Keratinocyte (primary cell): Measurements from ENCODE around the gene CDK14. TPM values are rescaled to one million over a fixed set of nuclear protein-coding genes. Genes with fewer than 3 reads are reported as not detected.

Source experiments
- DNase-seq: peaks from one replicate; pipeline ENCODE4 v3.0.0-alpha.2; 2011; ENCODE audit warnings: low read depth, missing footprints, low spot score
- FAIRE-seq: peaks from 2 replicates; lab custom pipeline; 2011; peaks lifted over from hg19 to GRCh38; lab: Jason Lieb, UNC
- H2AFZ ChIP-seq: 2 replicates; pipeline ENCODE4 v1.6.0; 2012; ENCODE audit warnings: low read length, control low read depth, inconsistent platforms; ENCODE audit not compliant: control insufficient read depth
- H3K27ac ChIP-seq: 2 replicates; pipeline ENCODE4 v1.5.1; 2011; ENCODE audit warnings: low read length; ENCODE audit not compliant: control insufficient read depth, insufficient read depth
- H3K27me3 ChIP-seq: 3 replicates; pipeline ENCODE4 v1.6.0; 2011; ENCODE audit warnings: low read length; ENCODE audit not compliant: control insufficient read depth, insufficient read depth; ENCODE audit errors: extremely low read depth
- H3K36me3 ChIP-seq, 2 experiments: 2 replicates in 1 of 2; 3 replicates in 1 of 2; pipeline ENCODE4 v1.5.1; 2011; ENCODE audit warnings: low read length in 2 of 2, mild to moderate bottlenecking in 1 of 2; ENCODE audit not compliant: control insufficient read depth in 2 of 2, insufficient read depth in 2 of 2; ENCODE audit errors: extremely low read depth in 1 of 2
- H3K4me1 ChIP-seq: 3 replicates; pipeline ENCODE4 v1.5.1; 2011; ENCODE audit warnings: low read length; ENCODE audit not compliant: control insufficient read depth, insufficient read depth; ENCODE audit errors: extremely low read depth
- H3K4me2 ChIP-seq: 3 replicates; pipeline ENCODE4 v1.6.0; 2011; ENCODE audit warnings: low read depth, low read length; ENCODE audit not compliant: control insufficient read depth, insufficient read depth; ENCODE audit errors: extremely low read depth
- H3K4me3 ChIP-seq, 3 experiments: fragments of 200-600 bp in 1 of 3; sonication (generic) in 1 of 3; 2 replicates in 2 of 3; 3 replicates in 1 of 3; pipeline ENCODE4 v1.5.1; 2011 to 2016; ENCODE audit warnings: low read length in 3 of 3, mild to moderate bottlenecking in 3 of 3, control low read depth in 2 of 3, inconsistent platforms in 1 of 3, low read depth in 1 of 3, mixed read lengths in 1 of 3, mixed run types in 1 of 3, moderate library complexity in 1 of 3; ENCODE audit not compliant: control insufficient read depth in 2 of 3, insufficient read depth in 2 of 3; ENCODE audit errors: extremely low read depth in 1 of 3
- H3K79me2 ChIP-seq: 2 replicates; pipeline ENCODE4 v1.6.0; 2012; ENCODE audit warnings: low read length; ENCODE audit not compliant: control insufficient read depth, insufficient read depth
- H3K9ac ChIP-seq: 3 replicates; pipeline ENCODE4 v1.6.0; 2011; ENCODE audit warnings: low read length; ENCODE audit not compliant: control insufficient read depth, insufficient read depth; ENCODE audit errors: extremely low read depth
- H3K9me1 ChIP-seq: 3 replicates; pipeline ENCODE4 v1.6.0; 2011; ENCODE audit warnings: low read length; ENCODE audit not compliant: control insufficient read depth, insufficient read depth; ENCODE audit errors: extremely low read depth
- H3K9me3 ChIP-seq: 2 replicates; pipeline ENCODE4 v1.5.1; 2012; ENCODE audit warnings: low read depth, low read length; ENCODE audit not compliant: control insufficient read depth
- H4K20me1 ChIP-seq: 3 replicates; pipeline ENCODE4 v1.6.0; 2011; ENCODE audit warnings: low read length; ENCODE audit not compliant: control insufficient read depth, insufficient read depth; ENCODE audit errors: extremely low read depth
- CTCF ChIP-seq, 3 experiments: IDR thresholded peaks in 1 of 3; conservative IDR thresholded peaks in 1 of 3; optimal IDR thresholded peaks in 1 of 3; 2 replicates in 2 of 3; 3 replicates in 1 of 3; pipeline versions ENCODE3 to v1.5.1; 2011; ENCODE audit warnings: low read length in 3 of 3, mild to moderate bottlenecking in 3 of 3, moderate library complexity in 2 of 3, control low read depth in 1 of 3, inconsistent platforms in 1 of 3; ENCODE audit not compliant: insufficient read depth in 2 of 3; ENCODE audit errors: extremely low read depth in 1 of 3
- EZH2 ChIP-seq: IDR thresholded peaks from one replicate; pipeline ENCODE4 v1.6.1; 2012; ENCODE audit warnings: inconsistent platforms, mild to moderate bottlenecking, low read length, moderate library complexity
- dilution Hi-C: fragments of 300-500 bp; cut with MboI; formaldehyde crosslinking; loops from one replicate; pipeline ENCODE4 v1.7.0; 2020; ENCODE audit warnings: low sequenced_read_pairs; ENCODE audit not compliant: extremely low pct_ligation_motif_present
- polyA plus RNA-seq, 5 experiments: library from polyadenylated mRNA; depleted of rRNA in 3 of 5; stranded (reverse) in 3 of 5; stranded (forward) in 1 of 5; unstranded in 1 of 5; fragments of >200 nt; gene quantifications; 1 replicate in 1 of 5; 2 replicates in 3 of 5; 3 replicates in 1 of 5; pipeline versions ENCODE4 v1.2.1 to v1.2.3, GENCODE V29; 2011 to 2012; ENCODE audit warnings: missing spikeins in 2 of 5, low read depth in 1 of 5, low replicate concordance in 1 of 5

CDK14 gene
- polyA plus RNA-seq, 1 donor (not counting 4 experiments of a cell fraction or from before 2014, with no cell fraction given), result 4.0 TPM

- dilution Hi-C loops, result no loop called here
- Histone ChIP-seq H3K4me2 (no peak overlapping the region), H3K4me3 (no peak overlapping the region), H3K27ac (no peak overlapping the region), H2AFZ (no peak overlapping the region), H3K27me3 (no peaks in the 10 kb centered on the region), H3K9me1 (no peaks in the 10 kb centered on the region), H3K79me2 (no peaks in the 10 kb centered on the region), H3K9me3 (no peaks in the 10 kb centered on the region), H4K20me1 (no peaks in the 10 kb centered on the region), H3K9ac (no peak overlapping the region), H3K36me3 (no peaks in the 10 kb centered on the region), H3K4me1 (no peaks in the 10 kb centered on the region)
- no peak for TF ChIP-seq CTCF (optimal IDR thresholded peaks at IDR 0.05 in 1 of 3, IDR thresholded peaks at IDR 0.05 in 1 of 3, conservative IDR thresholded peaks at IDR 0.05 in 1 of 3; ENCODE audit: extremely low read depth in 1 of 3, insufficient read depth in 2 of 3, low read length in 3 of 3)
- TF ChIP-seq EZH2, result no peak
- DNase-seq (no peak), FAIRE-seq (no peak)
Measured at GRCh38 chr7:91039033-91039432, 442.9 kb downstream of the CDK14 start.

GRCh38 chr7:91041141-91041540 lies 445.0 kb downstream of the CDK14 start:
- Histone ChIP-seq H3K4me2 (no peak overlapping the region), H4K20me1 (no peaks in the 10 kb centered on the region), H3K9me1 (no peaks in the 10 kb centered on the region), H3K9ac (no peak overlapping the region), H3K27me3 (no peaks in the 10 kb centered on the region), H3K27ac (no peak overlapping the region), H3K79me2 (no peaks in the 10 kb centered on the region), H3K9me3 (no peaks in the 10 kb centered on the region), H3K4me3 (no peak overlapping the region), H3K36me3 (no peaks in the 10 kb centered on the region), H3K4me1 (no peaks in the 10 kb centered on the region), H2AFZ (no peak overlapping the region)
- TF ChIP-seq CTCF (optimal IDR thresholded peaks at IDR 0.05 in 1 of 3, IDR thresholded peaks at IDR 0.05 in 1 of 3, conservative IDR thresholded peaks at IDR 0.05 in 1 of 3; ENCODE audit: extremely low read depth in 1 of 3, insufficient read depth in 2 of 3, low read length in 3 of 3) (no peak), EZH2 (no peak)
- FAIRE-seq, result no peak
- dilution Hi-C loops, result no loop called here
- no peak for DNase-seq
